Lower lobe of right lung (tissue), 2 donors: ENCODE results near the gene CABS1. TPM values are rescaled to one million over a fixed set of nuclear protein-coding genes. Genes with fewer than 3 reads are reported as not detected.

Experiments used
- ATAC-seq, 2 donors: fragments of 200-7000 bp; cut with Tn5 transposase; one replicate each; pipeline ENCODE4 v1.9.1; 2020 to 2022; ENCODE audit warnings: mild to moderate bottlenecking in 2 of 2, moderate library complexity in 2 of 2
- DNase-seq: peaks from one replicate; pipeline ENCODE4 v3.0.0-alpha.2; 2020
- H3K27ac ChIP-seq: fragments of 200-600 bp; one replicate; pipeline ENCODE4 v1.8.0; 2022
- H3K27me3 ChIP-seq: fragments of 200-600 bp; one replicate; pipeline ENCODE4 v1.8.0; 2022; ENCODE audit warnings: low read depth
- H3K36me3 ChIP-seq: fragments of 200-600 bp; one replicate; pipeline ENCODE4 v1.8.0; 2022; ENCODE audit warnings: mild to moderate bottlenecking
- H3K4me1 ChIP-seq: fragments of 200-600 bp; one replicate; pipeline ENCODE4 v1.8.0; 2022
- H3K4me3 ChIP-seq: fragments of 200-600 bp; one replicate; pipeline ENCODE4 v1.8.0; 2022; ENCODE audit warnings: mild to moderate bottlenecking
- H3K9me3 ChIP-seq: fragments of 200-600 bp; one replicate; pipeline ENCODE4 v1.8.0; 2022
- CTCF ChIP-seq: fragments of 200-600 bp; IDR thresholded peaks from one replicate; pipeline ENCODE4 v1.8.0; 2022; ENCODE audit warnings: antibody characterized with exemption, mild to moderate bottlenecking
- intact Hi-C: fragments of 100-400 bp; cut with DNase I; formaldehyde crosslinking; loops from one replicate; pipeline ENCODE4 v1.11.0; 2022
- total RNA-seq: library from RNA; stranded (reverse); fragmentation: NEBNext Ultra II Directional; extraction: Animal tissue kit (Norgen Biotek cat#: 25700); gene quantifications from one replicate; pipeline ENCODE4 v1.2.1, GENCODE V29; 2021
- donor health status: DM: no; HTN: yes; CAD: no; lungs with severe emphysema.

Gene CABS1
- total RNA-seq, 1 donor from 2014 or later: not detected

- DNase-seq: no peak
- Histone ChIP-seq H3K27ac (no peak overlapping the region), H3K9me3 (no peaks in the 10 kb centered on the region), H3K4me3 (no peak overlapping the region), H3K4me1 (no peaks in the 10 kb centered on the region), H3K27me3 (no peaks in the 10 kb centered on the region), H3K36me3 (no peaks in the 10 kb centered on the region)
- no peak for ATAC-seq
- intact Hi-C loops: no loop called here
- TF ChIP-seq CTCF: no peak
Observed at GRCh38 chr4:70300215-70300614, 34.6 kb upstream of the CABS1 start.

GRCh38 chr4:70303090-70303489 is 31.7 kb upstream of the CABS1 start:
- intact Hi-C loops: no loop called here
- H3K27me3 ChIP-seq: no peaks in the 10 kb centered on the region

DNA sequence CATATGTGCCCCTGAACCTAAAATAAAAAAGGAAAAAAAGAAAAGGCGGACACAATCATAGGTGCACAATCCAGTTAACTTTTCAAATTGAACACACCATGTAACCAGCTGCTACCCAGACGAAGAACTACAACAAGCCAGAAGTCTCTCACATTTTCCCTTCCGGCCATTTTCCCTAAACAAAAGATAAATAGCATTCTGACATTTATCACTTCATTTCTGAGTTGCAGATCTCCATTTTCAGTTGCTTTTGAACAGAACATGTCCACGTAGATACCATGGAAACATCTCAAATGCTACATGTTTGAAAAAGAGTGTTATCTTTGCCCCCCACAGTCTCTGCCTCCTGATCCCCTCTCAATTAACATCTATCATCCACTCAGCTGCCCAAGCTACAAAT is 29.2 kb upstream of the CABS1 start:
- no peaks in the 10 kb centered on the region for H3K27me3 ChIP-seq
- H3K36me3 ChIP-seq: no peaks in the 10 kb centered on the region
- H3K4me1 ChIP-seq: no peaks in the 10 kb centered on the region
- DNase-seq: no peak
- no peak for ATAC-seq
- intact Hi-C loops: no loop called here
- TF ChIP-seq CTCF: no peak
- H3K4me3 ChIP-seq: no peak overlapping the region
- H3K9me3 ChIP-seq: no peaks in the 10 kb centered on the region
- no peak overlapping the region for H3K27ac ChIP-seq

More at GRCh38 chr4:70303090-70303489, 31.7 kb upstream of the CABS1 start:
- H3K4me1 ChIP-seq: no peaks in the 10 kb centered on the region
- DNase-seq: no peak
- no peak overlapping the region for H3K27ac ChIP-seq
- no peak overlapping the region for H3K4me3 ChIP-seq
- no peaks in the 10 kb centered on the region for H3K36me3 ChIP-seq
- TF ChIP-seq CTCF: no peak
- no peak for ATAC-seq
- no peaks in the 10 kb centered on the region for H3K9me3 ChIP-seq

DNA sequence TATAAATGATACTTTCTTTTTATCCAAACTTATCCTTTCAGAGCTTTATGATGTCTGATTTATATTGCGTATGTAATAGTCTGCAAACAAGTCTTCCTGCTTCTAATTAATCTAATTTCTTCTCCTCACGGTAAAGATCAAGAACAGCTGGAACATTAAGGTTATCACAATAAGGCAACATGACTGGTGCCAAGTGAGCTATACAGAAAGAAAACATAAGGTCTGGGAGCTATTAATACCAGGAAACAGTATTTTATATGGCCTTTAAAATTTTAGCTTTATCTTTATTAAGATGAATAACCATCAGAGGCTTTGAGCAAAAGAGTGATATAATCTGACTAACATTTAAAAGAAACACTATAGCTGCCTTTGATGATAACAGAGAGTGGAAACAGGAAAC is 28.7 kb upstream of the CABS1 start:
- DNase-seq (no peak), ATAC-seq (no peak)
- intact Hi-C loops: no loop called here
- Histone ChIP-seq H3K27me3 (no peaks in the 10 kb centered on the region), H3K4me3 (no peak overlapping the region), H3K36me3 (no peaks in the 10 kb centered on the region), H3K27ac (no peak overlapping the region), H3K4me1 (no peaks in the 10 kb centered on the region), H3K9me3 (no peaks in the 10 kb centered on the region)
- no peak for TF ChIP-seq CTCF

DNA sequence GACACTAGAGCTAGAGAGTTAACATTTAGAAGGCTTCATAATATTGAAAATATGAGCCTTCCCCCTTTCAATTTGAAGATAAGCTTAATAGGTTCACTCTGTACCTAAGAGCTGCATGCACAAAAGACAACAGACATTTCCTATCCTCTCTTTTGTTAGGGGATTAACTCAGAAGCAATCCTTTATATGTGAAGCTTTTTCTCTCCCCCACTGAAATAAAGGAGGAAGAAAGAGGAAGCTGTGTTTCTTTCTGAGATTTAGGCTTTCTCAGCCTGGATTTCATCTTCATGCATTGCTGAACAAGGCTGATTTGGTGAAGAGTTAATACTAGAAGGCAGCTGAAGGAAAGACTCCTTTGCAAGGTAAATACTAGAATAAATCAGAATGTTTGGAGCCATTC is 21.0 kb upstream of the CABS1 start:
- intact Hi-C loops: no loop called here
- no peak for TF ChIP-seq CTCF

DNA sequence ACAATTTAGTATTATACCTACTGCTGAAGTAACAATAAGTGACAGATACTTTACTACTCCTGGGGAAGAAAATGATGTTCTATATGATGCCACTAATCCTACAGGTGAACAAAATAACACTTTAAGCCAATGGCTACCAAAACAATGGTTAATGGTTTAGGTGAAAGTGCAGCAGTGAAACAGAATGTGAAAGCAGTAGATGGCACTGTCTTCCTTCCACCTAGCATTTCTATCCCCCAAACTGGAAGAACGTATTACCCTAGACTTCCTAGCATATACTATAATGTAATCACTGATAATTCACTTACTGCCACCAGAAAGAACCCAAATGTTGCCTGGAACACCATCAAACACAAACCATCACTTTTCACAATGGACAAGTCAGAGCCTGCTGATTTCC is 18.9 kb upstream of the CABS1 start:
- Histone ChIP-seq H3K9me3 (no peaks in the 10 kb centered on the region), H3K27me3 (no peaks in the 10 kb centered on the region), H3K4me3 (no peak overlapping the region), H3K36me3 (no peaks in the 10 kb centered on the region), H3K4me1 (no peaks in the 10 kb centered on the region), H3K27ac (no peak overlapping the region)
- TF ChIP-seq CTCF: no peak
- intact Hi-C loops: no loop called here
- no peak for DNase-seq
- no peak for ATAC-seq

More for the DNA sequence above, 21.0 kb upstream of the CABS1 start:
- H3K36me3 ChIP-seq: no peaks in the 10 kb centered on the region
- H3K27ac ChIP-seq: no peak overlapping the region
- H3K4me3 ChIP-seq: no peak overlapping the region
- no peak for DNase-seq
- no peaks in the 10 kb centered on the region for H3K27me3 ChIP-seq
- H3K9me3 ChIP-seq: no peaks in the 10 kb centered on the region
- no peak for ATAC-seq
- no peaks in the 10 kb centered on the region for H3K4me1 ChIP-seq
